Ureter (tissue), 1 donor: ENCODE measurements around the gene SLC38A9. TPM values are rescaled to one million over a fixed set of nuclear protein-coding genes. Genes with fewer than 3 reads are reported as not detected.
"Not testable (repeated sequence)": the region's sequence is repeated elsewhere in the genome, so short reads cannot be mapped to it uniquely, and the experiment has no call there.

Experiments used
- DNase-seq: peaks from one replicate; pipeline ENCODE4 v3.0.0-alpha.2; 2020; ENCODE audit warnings: low spot score
- total RNA-seq: library from RNA; stranded (reverse); gene quantifications from one replicate; pipeline ENCODE4 v1.2.4, GENCODE V29; 2023
- donor health status: DM: yes; HTN: yes; CAD: no.

The SLC38A9 gene
- total RNA-seq, result 29.1 TPM

GRCh38 chr5:55712023-55712859 lies at the start of gene SLC38A9:
Gene SLC38A9, minus strand, starts transcription at chr5:55712324. Its CDS starts 14,366 bp downstream, at chr5:55697958.
- peak; percentile 96 for DNase-seq

- DNase-seq, result not testable (repeated sequence)
Observed at GRCh38 chr5:55761721-55762120, 49.6 kb upstream of the SLC38A9 start.

GRCh38 chr5:55758714-55759113 lies 46.6 kb upstream of the SLC38A9 start:
- no peak for DNase-seq

- DNase-seq, result no peak
Observed at GRCh38 chr5:55758231-55758630, 46.1 kb upstream of the SLC38A9 start.

GRCh38 chr5:55750499-55750898 lies 38.4 kb upstream of the SLC38A9 start:
- no peak for DNase-seq

GRCh38 chr5:55750063-55750462 lies 37.9 kb upstream of the SLC38A9 start:
- DNase-seq, result no peak

GRCh38 chr5:55749387-55749786 lies 37.3 kb upstream of the SLC38A9 start:
- DNase-seq, result no peak

- no peak for DNase-seq
Observed at GRCh38 chr5:55747778-55748318, 35.7 kb upstream of the SLC38A9 start.

GRCh38 chr5:55742778-55743177 lies 30.7 kb upstream of the SLC38A9 start:
- DNase-seq, result no peak

- DNase-seq, result no peak
Observed at GRCh38 chr5:55737793-55738192, 25.7 kb upstream of the SLC38A9 start, which contains the start of gene DDX4. Gene DDX4, plus strand, starts transcription at chr5:55738061. Its CDS starts 903 bp downstream, at chr5:55738964.

GRCh38 chr5:55734658-55735057 lies 22.5 kb upstream of the SLC38A9 start:
- DNase-seq, result no peak

- no peak for DNase-seq
Observed at GRCh38 chr5:55732585-55732984, 20.5 kb upstream of the SLC38A9 start.

- DNase-seq, result no peak
Observed at GRCh38 chr5:55731848-55732247, 19.7 kb upstream of the SLC38A9 start.

GRCh38 chr5:55724281-55724680 lies 12.2 kb upstream of the SLC38A9 start:
- no peak for DNase-seq

- DNase-seq, result no peak
Observed at GRCh38 chr5:55720188-55720703, 8.1 kb upstream of the SLC38A9 start.

- DNase-seq, result not testable (repeated sequence)
Observed at GRCh38 chr5:55719026-55719425, 6.9 kb upstream of the SLC38A9 start.

GRCh38 chr5:55715519-55716078 lies 3.5 kb upstream of the SLC38A9 start:
- no peak for DNase-seq

- DNase-seq, result no peak
Observed at GRCh38 chr5:55714749-55715148, 2.6 kb upstream of the SLC38A9 start.

- no peak for DNase-seq
Observed at GRCh38 chr5:55714339-55714738, 2.2 kb upstream of the SLC38A9 start.

- no peak for DNase-seq
Observed at GRCh38 chr5:55713871-55714270, 1.7 kb upstream of the SLC38A9 start.

- DNase-seq, result no peak
Observed at GRCh38 chr5:55711507-55712022, 559 bp downstream of the SLC38A9 start.

GRCh38 chr5:55708732-55709131 lies 3.4 kb downstream of the SLC38A9 start:
- no peak for DNase-seq
